Non-pigmented ciliary epithelial cell (primary cell): Measurements from ENCODE around the gene NDUFA6.
"Not testable (repeated sequence)": the region's sequence is repeated elsewhere in the genome, so short reads cannot be mapped to it uniquely, and the experiment has no call there.

Experiments used
- DNase-seq: peaks from one replicate; pipeline ENCODE4 v3.0.0-alpha.2; 2010; ENCODE audit warnings: low read depth

NDUFA6 gene

DNA sequence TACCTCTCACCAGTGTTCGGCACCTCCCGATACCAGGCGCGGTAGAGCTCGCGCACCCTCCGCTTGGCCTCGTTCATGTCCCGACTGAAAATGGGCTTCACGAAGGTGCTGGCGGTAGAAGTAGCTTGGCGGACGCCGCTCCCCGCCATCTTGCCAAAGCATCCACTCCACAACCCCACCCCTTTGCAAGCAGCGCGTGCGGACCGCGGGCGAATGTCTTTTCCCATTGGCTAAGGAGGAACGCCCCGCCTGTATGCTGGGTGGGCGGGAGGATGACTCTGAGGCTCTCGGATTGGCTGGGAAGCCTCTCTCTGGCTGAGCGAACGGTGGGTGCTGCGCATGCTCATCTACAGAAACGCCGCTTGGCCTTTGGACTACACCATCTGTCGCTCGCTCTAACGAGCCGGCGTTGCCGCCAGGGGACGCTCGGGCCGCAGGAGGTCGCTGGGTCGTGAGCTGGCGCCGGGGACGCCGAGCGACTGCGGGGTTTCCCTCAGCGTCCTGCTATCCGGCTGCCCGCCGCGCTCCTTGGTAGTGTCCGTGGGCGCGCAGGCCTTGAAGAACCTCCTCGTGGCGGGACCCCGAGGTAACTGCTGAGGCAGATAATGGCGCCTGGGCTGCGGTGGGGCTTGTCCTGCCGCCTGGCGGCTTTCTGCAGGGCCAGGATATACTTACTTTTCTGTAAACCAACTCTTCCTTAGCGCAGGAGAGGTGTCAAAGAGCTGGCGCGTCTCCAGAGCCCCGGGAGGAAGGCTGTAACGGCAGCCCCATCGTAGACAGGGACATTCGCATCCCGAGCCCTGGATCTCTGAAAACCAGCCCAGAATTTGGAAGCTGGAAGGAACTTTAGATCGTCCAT is at the start of gene NDUFA6:
Gene NDUFA6 (minus strand): TSS at position 177 of the 859 bp plus-strand sequence. CDS start 28 bp downstream, at position 149.
- peak; percentile 94 for DNase-seq

DNA sequence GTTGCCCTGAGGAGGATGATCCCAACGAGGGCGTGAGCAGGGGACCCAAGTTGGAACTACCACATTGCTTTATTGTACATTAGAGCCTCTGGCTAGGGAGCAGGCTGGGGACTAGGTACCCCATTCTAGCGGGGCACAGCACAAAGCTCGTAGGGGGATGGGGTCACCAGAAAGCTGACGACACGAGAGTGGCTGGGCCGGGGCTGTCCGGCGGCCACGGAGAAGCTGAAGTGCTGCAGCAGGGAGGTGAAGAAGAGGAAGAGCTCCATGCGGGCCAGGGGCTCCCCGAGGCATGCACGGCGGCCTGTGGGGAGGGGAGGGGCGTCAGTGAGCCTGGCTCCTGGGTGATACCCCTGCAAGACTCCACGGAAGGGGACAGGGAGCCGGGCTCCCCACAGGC is 49.6 kb upstream of the NDUFA6 start:
- not testable (repeated sequence) for DNase-seq

- DNase-seq, result not testable (repeated sequence)
These were observed 48.9 kb upstream of the NDUFA6 start for GRCh38 chr22:42139508-42139907.

DNA sequence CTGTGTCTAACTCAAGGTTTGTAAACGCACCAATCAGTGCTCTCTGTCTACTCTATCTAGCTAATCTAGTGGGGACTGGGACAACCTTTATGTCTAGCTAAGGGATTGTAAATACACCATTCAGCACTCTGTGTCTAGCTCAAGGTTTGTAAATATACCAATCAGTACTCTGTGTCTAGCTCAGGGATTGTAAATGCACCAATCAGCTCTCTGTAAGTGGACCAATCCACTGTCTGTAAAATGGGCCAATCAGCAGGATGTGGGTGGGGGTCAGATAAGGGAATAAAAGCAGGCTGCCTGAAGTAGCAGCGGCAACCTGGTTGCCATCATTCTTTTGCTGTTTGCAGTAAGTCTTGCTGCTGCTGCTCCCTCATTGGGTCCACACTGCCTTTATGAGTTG is 48.4 kb upstream of the NDUFA6 start:
- DNase-seq, result no peak

- DNase-seq, result no peak
These were observed 47.7 kb upstream of the NDUFA6 start for GRCh38 chr22:42138122-42138770.

DNA sequence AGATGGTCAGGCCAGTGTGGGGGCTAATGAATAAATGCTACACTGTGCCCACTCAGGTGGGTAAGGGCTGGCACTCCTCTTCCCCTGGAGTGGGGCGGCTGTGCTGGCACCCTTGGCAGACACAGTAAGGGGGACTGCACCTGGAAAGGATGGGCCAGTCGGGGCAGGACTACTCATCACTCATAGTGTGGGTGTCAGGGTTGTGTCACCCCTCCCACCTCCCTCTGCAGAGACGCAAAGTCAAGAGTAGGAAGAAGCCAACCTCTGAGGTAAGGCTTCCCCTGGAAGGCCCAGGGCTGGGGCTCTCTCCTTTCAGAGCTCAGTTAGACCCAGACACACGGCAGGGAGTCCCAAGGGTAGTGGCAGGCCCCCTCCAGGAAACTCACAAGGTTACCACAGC is 45.1 kb upstream of the NDUFA6 start:
- DNase-seq, result not testable (repeated sequence)

DNA sequence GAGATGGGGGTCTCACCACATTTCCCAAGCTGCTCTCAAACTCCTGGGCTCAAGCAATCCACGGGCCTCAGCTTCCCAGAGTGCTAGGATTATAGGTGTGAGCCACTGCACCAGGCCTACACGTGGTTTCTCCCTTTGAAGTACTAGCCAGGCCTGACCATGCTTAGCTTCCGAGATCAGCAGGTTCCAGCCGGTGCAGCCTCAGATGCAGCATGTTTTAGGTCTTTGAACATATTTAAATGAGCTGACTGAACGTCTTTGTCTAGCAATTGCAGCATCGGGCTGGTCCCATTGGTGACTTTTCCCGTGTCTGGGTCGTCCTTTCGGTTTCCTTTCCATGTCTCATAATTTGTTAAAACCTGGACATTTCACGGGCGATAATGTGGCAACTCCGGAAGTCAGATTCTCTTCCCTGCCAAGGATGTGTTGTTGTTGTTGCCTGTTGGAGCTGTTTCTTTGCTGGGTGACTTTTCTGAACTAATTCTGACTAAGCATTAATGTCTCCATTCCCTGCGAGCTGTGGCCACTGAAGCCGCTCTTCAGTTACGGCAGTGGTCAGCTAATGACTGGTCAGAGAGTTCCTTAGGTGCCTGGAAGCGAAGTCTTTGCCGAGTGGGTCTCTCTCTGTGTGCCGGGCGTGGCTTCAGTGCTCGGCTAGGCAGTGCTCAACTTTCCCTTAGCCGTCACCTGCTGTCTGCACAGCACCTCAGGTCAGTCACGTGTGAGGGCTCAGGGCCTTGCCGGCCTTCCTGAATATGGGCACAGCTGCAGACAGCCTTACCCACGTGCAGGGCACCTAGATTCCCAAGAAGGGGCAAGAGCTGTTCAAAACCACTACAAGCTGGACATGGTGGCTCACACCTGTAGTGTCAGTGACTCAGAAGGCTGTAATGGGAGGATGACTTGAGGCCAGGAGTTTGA is 43.8 kb upstream of the NDUFA6 start:
- no peak for DNase-seq

- no peak for DNase-seq
These were observed 41.9 kb upstream of the NDUFA6 start for GRCh38 chr22:42132457-42132856.

- no peak for DNase-seq
These were observed 41.0 kb upstream of the NDUFA6 start for GRCh38 chr22:42131562-42131961.

GRCh38 chr22:42130639-42131431 is 40.3 kb upstream of the NDUFA6 start, which contains the start of gene CYP2D6:
Gene CYP2D6, minus strand, starts transcription at chr22:42130810. Its CDS starts 19 bp downstream, at chr22:42130791.
- not testable (repeated sequence) for DNase-seq

DNA sequence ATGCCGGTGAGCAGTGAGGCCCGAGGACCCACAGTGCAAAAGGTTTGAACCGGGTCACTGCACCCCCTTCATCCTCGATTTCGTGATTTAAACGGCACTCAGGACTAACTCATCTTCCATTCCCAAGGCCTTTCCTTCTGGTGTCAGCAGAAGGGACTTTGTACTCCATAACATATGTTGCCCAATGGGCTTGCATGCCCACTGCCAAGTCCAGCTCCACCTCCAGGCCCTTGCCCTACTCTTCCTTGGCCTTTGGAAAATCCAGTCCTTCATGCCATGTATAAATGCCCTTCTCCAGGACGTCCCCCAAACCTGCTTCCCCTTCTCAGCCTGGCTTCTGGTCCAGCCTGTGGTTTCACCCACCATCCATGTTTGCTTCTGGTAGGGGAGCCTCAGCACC is 39.6 kb upstream of the NDUFA6 start:
- not testable (repeated sequence) for DNase-seq

DNA sequence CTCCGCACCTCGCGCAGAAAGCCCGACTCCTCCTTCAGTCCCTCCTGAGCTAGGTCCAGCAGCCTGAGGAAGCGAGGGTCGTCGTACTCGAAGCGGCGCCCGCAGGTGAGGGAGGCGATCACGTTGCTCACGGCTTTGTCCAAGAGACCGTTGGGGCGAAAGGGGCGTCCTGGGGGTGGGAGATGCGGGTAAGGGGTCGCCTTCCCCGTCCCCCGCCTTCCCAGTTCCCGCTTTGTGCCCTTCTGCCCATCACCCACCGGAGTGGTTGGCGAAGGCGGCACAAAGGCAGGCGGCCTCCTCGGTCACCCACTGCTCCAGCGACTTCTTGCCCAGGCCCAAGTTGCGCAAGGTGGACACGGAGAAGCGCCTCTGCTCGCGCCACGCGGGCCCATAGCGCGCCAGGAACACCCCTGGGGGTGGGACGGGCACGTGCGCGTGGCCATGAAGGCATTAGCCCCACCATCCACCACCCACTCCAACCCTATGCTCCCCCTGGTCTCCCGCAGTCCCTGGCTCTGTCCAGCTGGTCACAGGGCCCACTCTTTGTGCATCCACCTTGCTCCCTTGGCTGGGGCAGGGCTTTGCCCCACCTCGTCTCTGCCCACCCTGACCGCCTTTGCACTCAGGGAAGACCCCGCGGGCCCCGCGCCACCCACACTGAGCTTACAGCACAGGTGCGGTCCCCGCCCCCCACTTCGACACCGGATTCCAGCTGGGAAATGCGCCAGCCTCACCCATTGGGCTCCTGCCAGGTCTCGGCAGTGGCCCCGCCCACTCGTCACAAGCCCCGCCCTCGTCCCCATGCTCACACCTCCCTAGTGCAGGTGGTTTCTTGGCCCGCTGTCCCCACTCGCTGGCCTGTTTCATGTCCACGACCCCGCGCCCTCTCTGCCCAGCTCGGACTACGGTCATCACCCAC is 38.5 kb upstream of the NDUFA6 start:
- not testable (repeated sequence) for DNase-seq

- not testable (repeated sequence) for DNase-seq
These were observed 37.4 kb upstream of the NDUFA6 start for GRCh38 chr22:42128007-42128406.

DNA sequence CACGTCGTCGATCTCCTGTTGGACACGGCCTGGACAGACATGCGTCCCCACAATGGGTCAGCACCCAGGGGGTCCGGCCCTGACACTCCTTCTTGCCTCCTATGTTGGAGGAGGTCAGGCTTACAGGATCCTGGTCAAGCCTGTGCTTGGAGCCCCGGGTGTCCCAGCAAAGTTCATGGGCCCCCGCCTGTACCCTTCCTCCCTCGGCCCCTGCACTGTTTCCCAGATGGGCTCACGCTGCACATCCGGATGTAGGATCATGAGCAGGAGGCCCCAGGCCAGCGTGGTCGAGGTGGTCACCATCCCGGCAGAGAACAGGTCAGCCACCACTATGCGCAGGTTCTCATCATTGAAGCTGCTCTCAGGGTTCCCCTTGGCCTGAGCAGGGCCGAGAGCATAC is 37.0 kb upstream of the NDUFA6 start:
- no peak for DNase-seq

- not testable (repeated sequence) for DNase-seq
These were observed 33.0 kb upstream of the NDUFA6 start for GRCh38 chr22:42123529-42123928.

- not testable (repeated sequence) for DNase-seq
These were observed 29.9 kb upstream of the NDUFA6 start for GRCh38 chr22:42120231-42121021.

GRCh38 chr22:42116848-42117424 is 26.4 kb upstream of the NDUFA6 start:
- no peak for DNase-seq

GRCh38 chr22:42115420-42115830 is 24.9 kb upstream of the NDUFA6 start:
- not testable (repeated sequence) for DNase-seq

DNA sequence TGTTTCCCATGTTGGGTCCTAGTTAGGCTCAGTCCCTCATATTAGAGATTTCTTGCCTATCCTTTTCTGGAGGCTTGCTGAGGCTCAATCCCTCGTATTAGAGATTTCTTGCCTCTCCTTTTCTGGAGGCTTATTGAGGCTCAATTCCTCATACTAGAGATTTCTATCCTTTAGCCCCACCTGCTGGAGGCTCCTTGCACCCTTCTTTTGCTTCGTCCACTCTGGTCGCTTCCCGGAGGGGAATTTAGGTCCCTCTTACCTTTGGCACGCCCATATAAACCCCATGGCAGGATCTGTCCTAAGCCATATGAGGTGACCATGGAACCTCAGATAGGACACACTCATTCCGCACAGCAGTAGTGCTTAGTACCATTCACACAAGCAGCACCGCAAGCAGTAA is 24.1 kb upstream of the NDUFA6 start:
- DNase-seq, result no peak
